Nasal cavity respiratory epithelium epithelial cell of viscerocranial mucosa (primary cell): ENCODE data around the gene IL1RL2. TPM values are rescaled to one million over a fixed set of nuclear protein-coding genes. Genes with fewer than 3 reads are reported as not detected.

ENCODE experiments used
- total RNA-seq: library from RNA; depleted of rRNA; stranded (reverse); fragments of >200 nt; gene quantifications from 2 replicates; pipeline ENCODE4 v1.2.3, GENCODE V29; 2014

Gene IL1RL2
- 3.1 and 6.3 TPM in 2 replicates for total RNA-seq

DNA sequence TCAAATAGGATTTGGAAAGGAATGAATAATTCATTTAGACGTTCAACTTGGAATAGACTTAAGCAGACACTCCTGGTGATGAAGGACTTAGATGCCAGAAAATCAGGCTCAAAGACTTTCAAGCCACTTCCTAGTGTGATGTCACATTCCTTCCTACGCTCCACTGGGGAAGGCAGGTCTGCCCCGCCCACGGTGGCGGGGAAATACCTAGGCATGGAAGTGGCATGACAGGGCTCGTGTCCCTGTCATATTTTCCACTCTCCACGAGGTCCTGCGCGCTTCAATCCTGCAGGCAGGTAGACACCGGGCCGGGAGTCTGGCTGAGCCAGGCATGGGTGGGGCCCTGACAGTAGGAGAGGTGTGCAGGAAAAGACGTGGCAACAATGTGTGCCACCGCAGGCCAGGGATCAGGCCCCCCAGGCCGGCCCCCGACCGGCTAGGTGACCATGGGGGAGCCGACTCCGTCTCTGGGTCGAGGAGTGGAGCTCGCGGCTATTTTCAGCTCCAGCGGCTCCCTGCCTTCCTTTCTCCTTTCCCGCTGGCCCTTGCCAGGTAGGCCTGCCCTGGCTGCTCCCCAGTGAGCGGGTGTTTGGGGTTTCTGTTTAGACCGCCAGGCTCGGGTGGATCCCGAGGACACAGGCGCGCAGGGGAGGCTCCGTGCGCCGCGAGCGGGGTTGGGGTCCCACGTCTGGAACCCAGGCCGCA is at the start of gene IL1RL2:
Gene IL1RL2 (plus strand): TSS at position 233 of the 705 bp plus-strand sequence. CDS start 845 bp downstream, outside the sequence.

DNA sequence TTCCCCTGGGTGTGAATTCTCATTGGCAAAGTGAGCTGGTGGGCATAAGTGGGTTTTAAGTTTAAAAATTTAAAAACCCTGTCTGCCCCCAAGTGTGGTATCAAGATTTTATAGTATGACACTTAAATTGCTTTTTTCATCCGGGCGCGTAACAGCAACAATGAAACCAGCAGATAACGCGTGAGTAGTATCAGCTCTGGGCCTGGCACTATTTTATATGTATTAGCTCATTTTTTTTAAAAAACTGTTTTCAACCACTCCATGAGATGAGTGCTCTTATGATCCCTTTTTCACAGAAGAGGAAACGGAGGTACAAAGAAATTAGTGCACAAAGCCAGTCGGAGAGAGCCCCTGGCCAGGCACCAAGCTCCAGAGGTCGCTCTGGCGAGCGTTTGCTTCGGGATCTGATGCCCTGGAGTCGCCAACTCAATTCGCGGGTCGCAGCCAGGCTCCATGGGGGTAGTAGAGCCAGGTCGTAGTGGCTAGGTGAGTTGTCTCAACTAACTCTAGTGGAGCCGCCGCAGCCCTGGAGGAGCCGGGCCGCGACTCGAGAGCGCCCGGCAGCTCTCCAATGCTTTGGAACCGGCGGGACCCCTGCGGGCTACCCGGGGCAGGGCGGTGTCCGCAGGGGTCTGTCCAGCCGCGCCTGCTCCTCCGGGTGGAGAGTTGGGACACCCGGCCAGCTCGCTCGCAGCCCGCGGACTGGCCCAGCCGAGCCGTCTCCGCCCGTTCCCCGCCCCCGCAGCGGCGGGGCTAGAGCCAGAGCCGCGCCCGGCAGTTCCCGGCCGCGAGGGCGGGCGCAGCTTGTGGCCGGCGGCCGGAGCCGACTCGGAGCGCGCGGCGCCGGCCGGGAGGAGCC is 44.6 kb upstream of the IL1RL2 start, which contains the start of gene IL1R1:
Gene IL1R1 (plus strand): TSS at position 777 of the 859 bp plus-strand sequence. CDS start 14,979 bp downstream, outside the sequence.

Other genes with a start within 250 kb of the IL1RL2 start
- gene IL1R2, start 195.1 kb upstream of the IL1RL2 start, total RNA-seq = 1.7 TPM in 1 of 2 replicates, not detected in the other
- 1.4 and 22.9 TPM in 2 replicates for gene IL1R1, start 44.3 kb upstream of the IL1RL2 start, total RNA-seq
- gene IL1RL1, start 124.5 kb downstream of the IL1RL2 start, total RNA-seq = 3.0 and 53.3 TPM in 2 replicates
- 5.5 and 9.5 TPM in 2 replicates for gene IL18R1, start 168.8 kb downstream of the IL1RL2 start, total RNA-seq
- gene IL18RAP, start 236.1 kb downstream of the IL1RL2 start, total RNA-seq = 0.21 TPM in 1 of 2 replicates, not detected in the other